ENCODE data around the gene SORBS1. TPM values are rescaled to one million over a fixed set of nuclear protein-coding genes. Genes with fewer than 3 reads are reported as not detected.
A peak's percentile ranks its signal among the peaks of the same experiment; 100 is the strongest.

SORBS1 gene
- total and polyA plus RNA-seq, 2 of the 13 experiments (the other 11 are each of a cell fraction or from before 2014, with no cell fraction given) = 16.8 to 39.8 TPM

DNA sequence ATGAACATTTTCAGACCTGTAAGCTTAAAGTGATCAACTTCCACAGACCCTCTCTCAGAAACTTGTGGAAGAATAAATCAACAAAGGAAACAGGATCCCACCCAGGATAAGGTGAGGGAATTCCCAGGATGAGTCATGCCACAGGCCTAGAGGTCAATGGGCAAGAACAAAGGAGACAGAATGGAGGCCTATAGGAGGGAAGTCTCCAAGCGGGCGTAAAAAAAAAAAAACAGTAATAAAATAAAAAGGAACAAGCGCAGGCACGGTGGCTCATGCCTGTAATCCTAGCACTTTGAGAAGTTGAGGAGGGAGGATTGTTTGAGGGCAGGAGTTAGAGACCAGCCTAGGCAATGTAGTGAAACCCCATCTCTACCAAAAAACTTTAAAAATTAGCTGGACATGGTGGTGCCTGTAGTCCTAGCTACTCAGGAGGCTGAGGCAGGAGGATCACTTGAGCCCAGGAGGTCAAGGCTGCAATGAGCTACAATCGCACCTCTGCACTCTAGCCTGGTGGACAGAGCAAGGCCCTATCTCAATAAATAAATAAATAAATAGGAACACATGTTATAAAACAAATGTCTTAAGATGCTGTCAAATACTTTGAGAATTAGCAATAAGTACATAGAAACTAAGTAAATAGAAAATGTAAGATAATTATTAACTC lies 8.4 kb downstream of the SORBS1 start:
- CTCF ChIA-PET (ENCODE audit: low intra/inter-chr PET ratio, low total read pairs) = no interaction called here
- Histone ChIP-seq H3K36me3 (replicated peaks in 1 of 2; ENCODE audit: control insufficient read depth in 1 of 2, insufficient read depth in 2 of 2, low read length in 2 of 2) (peaks cover 3% of the 10 kb centered on the region in 2 experiments; a peak in 1 of 5 replicates), H3K9ac (ENCODE audit: insufficient read depth, low read depth, low read length) (peak overlapping the region; percentile 17; the same call in 1 of the 2 replicates), H3K27me3 (ENCODE audit: control insufficient read depth in 1 of 2, insufficient read depth in 2 of 2, low read length in 2 of 2) (no peaks in the 10 kb centered on the region), H3K4me3 (replicated peaks in 1 of 3; ENCODE audit: insufficient read depth in 1 of 3, low read depth in 2 of 3, low read length in 3 of 3) (no peak overlapping the region), H3K79me2 (ENCODE audit: insufficient read depth, low read length) (peaks cover 87% of the 10 kb centered on the region), H4K20me1 (ENCODE audit: insufficient read depth, low read length) (no peaks in the 10 kb centered on the region), H2AFZ (ENCODE audit: low read length) (no peak overlapping the region), H3K27ac (ENCODE audit: extremely low read length, insufficient read depth, low read length) (peak overlapping the region; percentile 39), H3K4me2 (ENCODE audit: low read depth, low read length) (peak overlapping the region; percentile 37), H3K9me3 (ENCODE audit: low read length) (no peaks in the 10 kb centered on the region), H3K4me1 (ENCODE audit: insufficient read depth, low read length) (peaks cover 93% of the 10 kb centered on the region)
- FAIRE-seq (peak; percentile 66), ATAC-seq (peak; percentile 76), DNase-seq (ENCODE audit: low spot score) (peak; percentile 78)
- POLR2A ChIA-PET = interaction anchor here (1.2 to 2.3 kb wide), 2 partner anchors 12 to 75 kb away, joined by 3 to 9 read pairs; no protein-coding TSS in a partner anchor
- in situ Hi-C loops (cut with HindIII; ENCODE audit: extremely low pct_ligation_motif_present, low pct_unique_long_range_greater_than_20kb) = loop anchor here (25.0 kb wide), 1 partner anchor 116 kb away; no protein-coding TSS in a partner anchor
- intact Hi-C loops (cut with micrococcal nuclease; ENCODE audit: unreplicated experiment) = loop anchor here (2.0 kb wide), 1 partner anchor 14 kb away; no protein-coding TSS in a partner anchor
- WGBS (ENCODE audit: low lambda C conversion rate) = 46% methylated on average over 5 of the region's 5 CpGs
- BruUV-seq (replicated peaks) = no TSS peak
- peak; percentile 61 for TF ChIP-seq GATAD2A (CRISPR knock-in tag; IDR thresholded peaks at IDR 0.05)
- TF ChIP-seq ZEB1 (IDR thresholded peaks at IDR 0.05; ENCODE audit: insufficient replicate concordance, low read depth) = no peak
- TF ChIP-seq, protein P1, sequence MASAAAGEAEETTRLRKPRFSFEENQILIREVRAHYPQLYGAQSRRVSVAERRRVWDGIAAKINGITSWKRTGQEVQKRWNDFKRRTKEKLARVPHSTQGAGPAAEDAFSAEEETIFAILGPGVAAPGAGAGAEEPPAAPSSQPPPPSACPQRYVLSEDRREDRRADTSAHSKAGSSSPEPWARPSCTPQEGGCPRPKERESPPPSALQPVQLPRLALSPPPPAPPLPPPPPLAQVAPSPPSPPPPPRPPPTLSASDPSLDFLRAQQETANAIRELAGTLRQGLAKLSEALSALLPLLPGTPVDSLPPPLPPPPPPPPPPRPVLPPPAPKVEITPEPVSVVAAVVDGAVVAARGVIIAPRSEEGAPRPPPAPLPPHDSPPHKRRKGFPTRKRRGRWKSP (CRISPR knock-in tag; IDR thresholded peaks at IDR 0.05) = no peak
- TF ChIP-seq RFXANK (CRISPR knock-in tag; IDR thresholded peaks at IDR 0.05) = no peak
- peak; percentile 37; the same call in 1 of the 2 replicates for TF ChIP-seq CREM (IDR thresholded peaks at IDR 0.05)
- TF ChIP-seq CREM (CRISPR knock-in tag; IDR thresholded peaks at IDR 0.05) = no peak
- TF ChIP-seq ZNF558 (CRISPR knock-in tag; IDR thresholded peaks at IDR 0.05; ENCODE audit: borderline replicate concordance) = no peak
- no peak for TF ChIP-seq ZNF564 (CRISPR knock-in tag; IDR thresholded peaks at IDR 0.05)
- TF ChIP-seq, protein P2, sequence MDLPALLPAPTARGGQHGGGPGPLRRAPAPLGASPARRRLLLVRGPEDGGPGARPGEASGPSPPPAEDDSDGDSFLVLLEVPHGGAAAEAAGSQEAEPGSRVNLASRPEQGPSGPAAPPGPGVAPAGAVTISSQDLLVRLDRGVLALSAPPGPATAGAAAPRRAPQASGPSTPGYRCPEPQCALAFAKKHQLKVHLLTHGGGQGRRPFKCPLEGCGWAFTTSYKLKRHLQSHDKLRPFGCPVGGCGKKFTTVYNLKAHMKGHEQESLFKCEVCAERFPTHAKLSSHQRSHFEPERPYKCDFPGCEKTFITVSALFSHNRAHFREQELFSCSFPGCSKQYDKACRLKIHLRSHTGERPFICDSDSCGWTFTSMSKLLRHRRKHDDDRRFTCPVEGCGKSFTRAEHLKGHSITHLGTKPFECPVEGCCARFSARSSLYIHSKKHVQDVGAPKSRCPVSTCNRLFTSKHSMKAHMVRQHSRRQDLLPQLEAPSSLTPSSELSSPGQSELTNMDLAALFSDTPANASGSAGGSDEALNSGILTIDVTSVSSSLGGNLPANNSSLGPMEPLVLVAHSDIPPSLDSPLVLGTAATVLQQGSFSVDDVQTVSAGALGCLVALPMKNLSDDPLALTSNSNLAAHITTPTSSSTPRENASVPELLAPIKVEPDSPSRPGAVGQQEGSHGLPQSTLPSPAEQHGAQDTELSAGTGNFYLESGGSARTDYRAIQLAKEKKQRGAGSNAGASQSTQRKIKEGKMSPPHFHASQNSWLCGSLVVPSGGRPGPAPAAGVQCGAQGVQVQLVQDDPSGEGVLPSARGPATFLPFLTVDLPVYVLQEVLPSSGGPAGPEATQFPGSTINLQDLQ (CRISPR knock-in tag; IDR thresholded peaks at IDR 0.05) = no peak
- no peak for TF ChIP-seq MXD4 (CRISPR knock-in tag; IDR thresholded peaks at IDR 0.05)
- TF ChIP-seq, protein P3, sequence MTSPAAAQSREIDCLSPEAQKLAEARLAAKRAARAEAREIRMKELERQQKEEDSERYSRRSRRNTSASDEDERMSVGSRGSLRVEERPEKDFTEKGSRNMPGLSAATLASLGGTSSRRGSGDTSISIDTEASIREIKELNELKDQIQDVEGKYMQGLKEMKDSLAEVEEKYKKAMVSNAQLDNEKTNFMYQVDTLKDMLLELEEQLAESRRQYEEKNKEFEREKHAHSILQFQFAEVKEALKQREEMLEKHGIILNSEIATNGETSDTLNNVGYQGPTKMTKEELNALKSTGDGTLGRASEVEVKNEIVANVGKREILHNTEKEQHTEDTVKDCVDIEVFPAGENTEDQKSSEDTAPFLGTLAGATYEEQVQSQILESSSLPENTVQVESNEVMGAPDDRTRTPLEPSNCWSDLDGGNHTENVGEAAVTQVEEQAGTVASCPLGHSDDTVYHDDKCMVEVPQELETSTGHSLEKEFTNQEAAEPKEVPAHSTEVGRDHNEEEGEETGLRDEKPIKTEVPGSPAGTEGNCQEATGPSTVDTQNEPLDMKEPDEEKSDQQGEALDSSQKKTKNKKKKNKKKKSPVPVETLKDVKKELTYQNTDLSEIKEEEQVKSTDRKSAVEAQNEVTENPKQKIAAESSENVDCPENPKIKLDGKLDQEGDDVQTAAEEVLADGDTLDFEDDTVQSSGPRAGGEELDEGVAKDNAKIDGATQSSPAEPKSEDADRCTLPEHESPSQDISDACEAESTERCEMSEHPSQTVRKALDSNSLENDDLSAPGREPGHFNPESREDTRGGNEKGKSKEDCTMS (CRISPR knock-in tag; conservative IDR thresholded peaks at IDR 0.05) = no peak
- TF ChIP-seq NR2F6 (IDR thresholded peaks at IDR 0.05) = peak; percentile 77
- peak; percentile 75 for TF ChIP-seq NR2F6 (CRISPR knock-in tag; IDR thresholded peaks at IDR 0.05)
- no peak for TF ChIP-seq RFX5 (IDR thresholded peaks at IDR 0.05; ENCODE audit: low read depth, low read length)
- no peak for TF ChIP-seq ZNF335 (CRISPR knock-in tag; IDR thresholded peaks at IDR 0.05)
- no peak for TF ChIP-seq TAF1 (CRISPR knock-in tag; IDR thresholded peaks at IDR 0.05)
- no peak for TF ChIP-seq ZNF17 (CRISPR knock-in tag; IDR thresholded peaks at IDR 0.05)
